ENCODE results near the gene REC8. TPM values are rescaled to one million over a fixed set of nuclear protein-coding genes. Genes with fewer than 3 reads are reported as not detected.

The REC8 gene
- total RNA-seq, 1 experiment from 2014 or later, result 8.4 TPM

DNA sequence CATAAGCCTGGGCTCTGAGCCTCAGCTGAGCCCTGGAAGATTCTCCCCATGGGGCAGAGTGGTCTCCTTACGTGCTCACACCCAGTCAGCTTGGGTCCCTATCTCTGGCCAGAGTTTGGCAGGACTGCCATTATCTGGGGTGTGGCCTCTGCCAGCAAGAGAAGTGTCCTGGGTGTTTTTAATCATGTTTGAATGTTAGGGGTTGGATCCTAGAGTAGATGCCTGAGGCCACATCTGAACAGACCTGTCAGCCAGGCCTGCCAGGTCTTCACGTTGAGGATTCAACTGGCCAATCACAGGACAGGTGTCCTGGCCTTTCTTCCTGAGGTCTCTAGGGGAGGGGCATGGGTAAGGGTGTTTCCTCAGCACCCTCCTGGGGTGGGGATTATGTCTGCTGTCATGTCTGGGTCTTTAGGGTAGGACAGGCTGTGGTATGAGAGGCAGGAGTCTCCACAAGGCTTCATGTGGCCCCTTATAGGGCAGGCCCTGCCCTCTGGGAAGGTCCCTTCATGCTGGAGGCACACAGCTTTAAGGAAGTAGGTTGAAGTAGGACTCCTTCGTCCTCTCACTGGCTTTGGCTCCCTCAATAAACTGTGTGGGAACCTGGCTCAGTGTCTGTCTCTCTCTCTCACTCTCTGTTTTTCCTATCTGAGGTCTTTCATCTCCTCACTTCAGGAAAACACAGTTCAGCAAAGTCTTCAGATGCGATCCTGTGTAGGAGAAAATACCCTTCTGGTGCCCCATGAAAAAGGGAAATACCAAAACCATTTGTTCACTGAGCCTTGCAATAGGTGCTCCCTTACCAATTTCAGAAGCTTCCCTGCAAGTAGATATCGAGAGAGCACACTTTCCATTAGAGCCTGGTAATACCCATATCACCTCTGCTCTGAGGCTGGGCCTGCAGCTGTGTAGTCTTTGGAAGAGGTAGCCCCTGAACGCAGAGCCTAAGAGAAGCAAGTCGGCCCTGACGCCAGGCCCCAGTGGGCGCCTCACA lies 48.2 kb upstream of the REC8 start:
- CTCF ChIA-PET, result no interaction called here
- Histone ChIP-seq H3K27me3 (replicated peaks; ENCODE audit: insufficient read depth, low read depth, low read length, poor library complexity) (no peaks in the 10 kb centered on the region), H3K9me3 (ENCODE audit: low read depth, low read length, poor library complexity, severe bottlenecking) (no peaks in the 10 kb centered on the region), H3K36me3 (ENCODE audit: insufficient read depth, low read length, poor library complexity, severe bottlenecking) (peaks cover 20% of the 10 kb centered on the region), H3K4me1 (ENCODE audit: insufficient read depth, low read length, poor library complexity, severe bottlenecking) (no peaks in the 10 kb centered on the region), H3K27ac (ENCODE audit: low read depth, low read length, poor library complexity, severe bottlenecking) (no peak overlapping the region), H3K4me3 (ENCODE audit: low read depth, low read length, poor library complexity, severe bottlenecking) (no peak overlapping the region)
- POLR2A ChIA-PET (ENCODE audit: low non-redundant PET), result no interaction called here
- BruUV-seq (replicated peaks), result TSS peak; percentile 39
- DNase-seq (ENCODE audit: low spot score), result no peak
- intact Hi-C loops (cut with micrococcal nuclease; ENCODE audit: unreplicated experiment), result no loop called here
- TF ChIP-seq EZH2 (IDR thresholded peaks at IDR 0.05; ENCODE audit: borderline replicate concordance, low read depth, low read length, poor library complexity, severe bottlenecking), result no peak
- TF ChIP-seq, protein P1, sequence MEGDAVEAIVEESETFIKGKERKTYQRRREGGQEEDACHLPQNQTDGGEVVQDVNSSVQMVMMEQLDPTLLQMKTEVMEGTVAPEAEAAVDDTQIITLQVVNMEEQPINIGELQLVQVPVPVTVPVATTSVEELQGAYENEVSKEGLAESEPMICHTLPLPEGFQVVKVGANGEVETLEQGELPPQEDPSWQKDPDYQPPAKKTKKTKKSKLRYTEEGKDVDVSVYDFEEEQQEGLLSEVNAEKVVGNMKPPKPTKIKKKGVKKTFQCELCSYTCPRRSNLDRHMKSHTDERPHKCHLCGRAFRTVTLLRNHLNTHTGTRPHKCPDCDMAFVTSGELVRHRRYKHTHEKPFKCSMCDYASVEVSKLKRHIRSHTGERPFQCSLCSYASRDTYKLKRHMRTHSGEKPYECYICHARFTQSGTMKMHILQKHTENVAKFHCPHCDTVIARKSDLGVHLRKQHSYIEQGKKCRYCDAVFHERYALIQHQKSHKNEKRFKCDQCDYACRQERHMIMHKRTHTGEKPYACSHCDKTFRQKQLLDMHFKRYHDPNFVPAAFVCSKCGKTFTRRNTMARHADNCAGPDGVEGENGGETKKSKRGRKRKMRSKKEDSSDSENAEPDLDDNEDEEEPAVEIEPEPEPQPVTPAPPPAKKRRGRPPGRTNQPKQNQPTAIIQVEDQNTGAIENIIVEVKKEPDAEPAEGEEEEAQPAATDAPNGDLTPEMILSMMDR (conservative IDR thresholded peaks at IDR 0.05; ENCODE audit: low read depth, low read length), result no peak

DNA sequence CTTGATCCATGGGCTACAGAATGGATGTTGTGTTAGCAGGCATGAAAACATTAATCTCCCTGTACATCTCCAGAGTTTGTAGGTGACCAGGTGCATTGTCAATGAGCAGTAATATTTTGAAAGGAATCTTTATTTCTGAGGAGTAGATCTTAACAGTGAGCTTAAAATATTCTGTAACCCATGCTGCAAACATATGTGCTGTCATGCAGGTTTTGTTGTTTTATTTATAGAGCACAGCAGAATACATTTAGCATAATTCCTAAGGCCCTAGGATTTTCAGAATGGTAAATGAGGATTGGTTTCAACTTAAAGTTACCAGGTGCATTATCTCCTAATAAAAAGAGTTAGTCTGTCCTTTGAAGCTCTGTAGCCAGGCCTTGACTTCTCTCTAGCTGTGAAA lies 44.9 kb upstream of the REC8 start:
- DNase-seq (ENCODE audit: low spot score), result no peak
- POLR2A ChIA-PET (ENCODE audit: low non-redundant PET), result no interaction called here
- Histone ChIP-seq H3K4me1 (ENCODE audit: insufficient read depth, low read length, poor library complexity, severe bottlenecking) (no peaks in the 10 kb centered on the region), H3K9me3 (ENCODE audit: low read depth, low read length, poor library complexity, severe bottlenecking) (no peaks in the 10 kb centered on the region), H3K4me3 (ENCODE audit: low read depth, low read length, poor library complexity, severe bottlenecking) (no peak overlapping the region), H3K27me3 (replicated peaks; ENCODE audit: insufficient read depth, low read depth, low read length, poor library complexity) (no peaks in the 10 kb centered on the region), H3K27ac (ENCODE audit: low read depth, low read length, poor library complexity, severe bottlenecking) (no peak overlapping the region), H3K36me3 (ENCODE audit: insufficient read depth, low read length, poor library complexity, severe bottlenecking) (no peaks in the 10 kb centered on the region)
- no TSS peak for BruUV-seq (replicated peaks)
- CTCF ChIA-PET, result no interaction called here
- intact Hi-C loops (cut with micrococcal nuclease; ENCODE audit: unreplicated experiment), result no loop called here
- TF ChIP-seq, protein P1 (conservative IDR thresholded peaks at IDR 0.05; ENCODE audit: low read depth, low read length), result no peak
- no peak for TF ChIP-seq EZH2 (IDR thresholded peaks at IDR 0.05; ENCODE audit: borderline replicate concordance, low read depth, low read length, poor library complexity, severe bottlenecking)

DNA sequence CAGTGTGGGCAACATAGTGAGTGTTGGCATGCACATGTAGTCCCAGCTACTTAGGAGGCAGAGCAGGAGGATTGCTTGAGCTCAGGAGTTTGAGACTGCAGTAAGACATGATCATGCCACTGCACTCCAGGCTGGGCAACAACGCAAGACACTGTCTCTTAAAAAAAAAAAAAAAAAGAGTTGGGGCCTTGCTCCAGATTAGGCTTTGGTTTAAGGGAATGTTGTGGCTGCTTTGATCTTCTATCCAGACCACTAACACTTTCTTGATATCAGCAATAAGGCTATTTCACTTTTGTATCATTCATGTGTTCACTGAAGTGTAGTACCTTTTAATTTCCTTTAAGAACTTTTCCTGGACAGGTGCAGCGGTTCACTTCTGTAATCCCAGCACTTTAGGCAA lies 44.2 kb upstream of the REC8 start:
- Histone ChIP-seq H3K4me1 (ENCODE audit: insufficient read depth, low read length, poor library complexity, severe bottlenecking) (no peaks in the 10 kb centered on the region), H3K36me3 (ENCODE audit: insufficient read depth, low read length, poor library complexity, severe bottlenecking) (no peaks in the 10 kb centered on the region), H3K9me3 (ENCODE audit: low read depth, low read length, poor library complexity, severe bottlenecking) (no peaks in the 10 kb centered on the region), H3K4me3 (ENCODE audit: low read depth, low read length, poor library complexity, severe bottlenecking) (no peak overlapping the region), H3K27ac (ENCODE audit: low read depth, low read length, poor library complexity, severe bottlenecking) (no peak overlapping the region), H3K27me3 (replicated peaks; ENCODE audit: insufficient read depth, low read depth, low read length, poor library complexity) (no peaks in the 10 kb centered on the region)
- no peak for DNase-seq (ENCODE audit: low spot score)
- ChIA-PET POLR2A (ENCODE audit: low non-redundant PET) (no interaction called here), CTCF (no interaction called here)
- intact Hi-C loops (cut with micrococcal nuclease; ENCODE audit: unreplicated experiment), result no loop called here
- no peak for TF ChIP-seq EZH2 (IDR thresholded peaks at IDR 0.05; ENCODE audit: borderline replicate concordance, low read depth, low read length, poor library complexity, severe bottlenecking)
- TF ChIP-seq, protein P1 (conservative IDR thresholded peaks at IDR 0.05; ENCODE audit: low read depth, low read length), result no peak
- no TSS peak for BruUV-seq (replicated peaks)
